ENCODE data around the gene BNC2.

BNC2 gene

GRCh38 chr9:16460696-16461095 is 409.8 kb downstream of the BNC2 start:
- H3K4me1 ChIP-seq (ENCODE audit: control insufficient read depth in 2 of 2, insufficient read depth in 1 of 2, low read depth in 1 of 2, low read length in 2 of 2): peaks cover 9 to 15% of the 10 kb centered on the region in 2 donors
- no peak overlapping the region for H3K23ac ChIP-seq (ENCODE audit: low read depth, low read length, poor library complexity)
- no peak overlapping the region for H3K4me2 ChIP-seq (ENCODE audit: insufficient read depth, low read length, poor library complexity, severe bottlenecking)
- no peak overlapping the region for H3K4me3 ChIP-seq (ENCODE audit: low read length in 2 of 2)
- no peak overlapping the region for H2BK5ac ChIP-seq (ENCODE audit: low read length)
- no peak overlapping the region for H3K4ac ChIP-seq (ENCODE audit: low read length)
- no peak overlapping the region for H3K18ac ChIP-seq (ENCODE audit: low read length)
- no peak overlapping the region for H3K9ac ChIP-seq (ENCODE audit: low read depth, low read length, poor library complexity)
- H3K79me1 ChIP-seq (ENCODE audit: low read depth, low read length): no peaks in the 10 kb centered on the region
- H2BK12ac ChIP-seq (ENCODE audit: low read length): no peak overlapping the region
- DNase-seq (ENCODE audit: low spot score): no peak
- no peak overlapping the region for H3K14ac ChIP-seq (ENCODE audit: low read length)
- WGBS, 2 donors (ENCODE audit: extremely low coverage in 2 of 2, insufficient read length in 2 of 2, insufficient replicate concordance in 1 of 2): no CpG with 5 or more reads among the region's 6 CpGs
- H3K9me3 ChIP-seq (replicated peaks in 1 of 2; ENCODE audit: control insufficient read depth in 2 of 2, insufficient read depth in 1 of 2, low read depth in 1 of 2, low read length in 2 of 2): no peaks in the 10 kb centered on the region
- no peak overlapping the region for H2BK15ac ChIP-seq (ENCODE audit: low read length)
- H4K8ac ChIP-seq (ENCODE audit: low read depth, low read length): no peak overlapping the region
- no peak overlapping the region for H2AK5ac ChIP-seq (ENCODE audit: low read depth, low read length)
- no peaks in the 10 kb centered on the region for H3K36me3 ChIP-seq (replicated peaks in 1 of 2; ENCODE audit: control insufficient read depth in 2 of 2, insufficient read depth in 2 of 2, low read length in 2 of 2)
- H4K91ac ChIP-seq (ENCODE audit: low read depth, low read length, poor library complexity): no peak overlapping the region
- H3K27ac ChIP-seq (replicated peaks; ENCODE audit: low read length): no peak overlapping the region
- no peak overlapping the region for H2BK120ac ChIP-seq (ENCODE audit: low read depth, low read length)
- no peak overlapping the region for H2AFZ ChIP-seq (ENCODE audit: low read length)
- no peaks in the 10 kb centered on the region for H3K27me3 ChIP-seq (ENCODE audit: control insufficient read depth in 3 of 3, insufficient read depth in 3 of 3, low read depth in 1 of 3, low read length in 3 of 3)

- H4K8ac ChIP-seq (ENCODE audit: low read depth, low read length): no peak overlapping the region
- no peak overlapping the region for H3K4me3 ChIP-seq (ENCODE audit: low read length in 2 of 2)
- peaks cover 9 to 15% of the 10 kb centered on the region in 2 donors for H3K4me1 ChIP-seq (ENCODE audit: control insufficient read depth in 2 of 2, insufficient read depth in 1 of 2, low read depth in 1 of 2, low read length in 2 of 2)
- H2BK5ac ChIP-seq (ENCODE audit: low read length): no peak overlapping the region
- H2AFZ ChIP-seq (ENCODE audit: low read length): peak overlapping the region; percentile 49
- no peak overlapping the region for H3K18ac ChIP-seq (ENCODE audit: low read length)
- no peak overlapping the region for H2BK15ac ChIP-seq (ENCODE audit: low read length)
- no peaks in the 10 kb centered on the region for H3K9me3 ChIP-seq (replicated peaks in 1 of 2; ENCODE audit: control insufficient read depth in 2 of 2, insufficient read depth in 1 of 2, low read depth in 1 of 2, low read length in 2 of 2)
- no peaks in the 10 kb centered on the region for H3K36me3 ChIP-seq (replicated peaks in 1 of 2; ENCODE audit: control insufficient read depth in 2 of 2, insufficient read depth in 2 of 2, low read length in 2 of 2)
- no peak overlapping the region for H2BK12ac ChIP-seq (ENCODE audit: low read length)
- no peak overlapping the region for H3K9ac ChIP-seq (ENCODE audit: low read depth, low read length, poor library complexity)
- no peak overlapping the region for H4K91ac ChIP-seq (ENCODE audit: low read depth, low read length, poor library complexity)
- no peak overlapping the region for H3K4ac ChIP-seq (ENCODE audit: low read length)
- H3K79me1 ChIP-seq (ENCODE audit: low read depth, low read length): no peaks in the 10 kb centered on the region
- no peak overlapping the region for H2BK120ac ChIP-seq (ENCODE audit: low read depth, low read length)
- no CpG with 5 or more reads among the region's 6 CpGs for WGBS, 2 donors (ENCODE audit: extremely low coverage in 2 of 2, insufficient read length in 2 of 2, insufficient replicate concordance in 1 of 2)
- no peak overlapping the region for H3K14ac ChIP-seq (ENCODE audit: low read length)
- no peak overlapping the region for H3K23ac ChIP-seq (ENCODE audit: low read depth, low read length, poor library complexity)
- no peak for DNase-seq (ENCODE audit: low spot score)
- no peak overlapping the region for H2AK5ac ChIP-seq (ENCODE audit: low read depth, low read length)
- no peaks in the 10 kb centered on the region for H3K27me3 ChIP-seq (ENCODE audit: control insufficient read depth in 3 of 3, insufficient read depth in 3 of 3, low read depth in 1 of 3, low read length in 3 of 3)
- H3K27ac ChIP-seq (replicated peaks; ENCODE audit: low read length): no peak overlapping the region
- no peak overlapping the region for H3K4me2 ChIP-seq (ENCODE audit: insufficient read depth, low read length, poor library complexity, severe bottlenecking)
Measured at GRCh38 chr9:16459421-16460148, 410.9 kb downstream of the BNC2 start.

GRCh38 chr9:16458696-16459420 is 411.6 kb downstream of the BNC2 start:
- Histone ChIP-seq H3K4me2 (ENCODE audit: insufficient read depth, low read length, poor library complexity, severe bottlenecking) (no peak overlapping the region), H3K4me3 (ENCODE audit: low read length in 2 of 2) (no peak overlapping the region), H4K91ac (ENCODE audit: low read depth, low read length, poor library complexity) (no peak overlapping the region), H3K14ac (ENCODE audit: low read length) (no peak overlapping the region), H3K23ac (ENCODE audit: low read depth, low read length, poor library complexity) (no peak overlapping the region), H2BK5ac (ENCODE audit: low read length) (no peak overlapping the region), H4K8ac (ENCODE audit: low read depth, low read length) (no peak overlapping the region), H2BK120ac (ENCODE audit: low read depth, low read length) (no peak overlapping the region), H3K9ac (ENCODE audit: low read depth, low read length, poor library complexity) (no peak overlapping the region), H3K4ac (ENCODE audit: low read length) (no peak overlapping the region), H3K27ac (replicated peaks; ENCODE audit: low read length) (no peak overlapping the region), H3K9me3 (replicated peaks in 1 of 2; ENCODE audit: control insufficient read depth in 2 of 2, insufficient read depth in 1 of 2, low read depth in 1 of 2, low read length in 2 of 2) (no peaks in the 10 kb centered on the region), H3K4me1 (ENCODE audit: control insufficient read depth in 2 of 2, insufficient read depth in 1 of 2, low read depth in 1 of 2, low read length in 2 of 2) (peaks cover 9 to 15% of the 10 kb centered on the region in 2 donors), H2BK15ac (ENCODE audit: low read length) (no peak overlapping the region), H2BK12ac (ENCODE audit: low read length) (no peak overlapping the region), H2AK5ac (ENCODE audit: low read depth, low read length) (no peak overlapping the region), H3K36me3 (replicated peaks in 1 of 2; ENCODE audit: control insufficient read depth in 2 of 2, insufficient read depth in 2 of 2, low read length in 2 of 2) (no peaks in the 10 kb centered on the region), H3K18ac (ENCODE audit: low read length) (no peak overlapping the region), H3K27me3 (ENCODE audit: control insufficient read depth in 3 of 3, insufficient read depth in 3 of 3, low read depth in 1 of 3, low read length in 3 of 3) (no peaks in the 10 kb centered on the region), H2AFZ (ENCODE audit: low read length) (peak overlapping the region; percentile 49), H3K79me1 (ENCODE audit: low read depth, low read length) (no peaks in the 10 kb centered on the region)
- no CpG with 5 or more reads among the region's 6 CpGs for WGBS, 2 donors (ENCODE audit: extremely low coverage in 2 of 2, insufficient read length in 2 of 2, insufficient replicate concordance in 1 of 2)
- DNase-seq (ENCODE audit: low spot score): no peak

DNA sequence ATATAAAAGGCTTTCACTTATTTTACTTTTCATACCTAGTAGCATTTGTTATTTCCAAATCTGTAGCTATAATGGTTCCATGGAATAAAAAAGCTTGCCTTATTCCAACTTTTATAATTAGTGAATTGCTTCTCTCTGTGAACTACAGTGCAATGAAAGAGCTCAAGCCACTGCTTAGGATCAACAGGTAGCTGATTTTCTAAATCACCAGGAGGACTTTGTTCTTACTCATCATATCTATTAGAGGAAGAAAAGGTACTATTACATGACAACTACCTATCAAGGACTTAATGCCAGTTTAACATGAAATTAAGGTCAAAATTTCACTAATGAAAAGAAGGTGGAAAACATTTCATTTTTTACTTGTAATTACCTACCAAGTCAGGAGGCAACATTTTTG is 414.6 kb downstream of the BNC2 start:
- no peak overlapping the region for H2AFZ ChIP-seq (ENCODE audit: low read length)
- H3K9ac ChIP-seq (ENCODE audit: low read depth, low read length, poor library complexity): no peak overlapping the region
- H3K27me3 ChIP-seq (ENCODE audit: control insufficient read depth in 3 of 3, insufficient read depth in 3 of 3, low read depth in 1 of 3, low read length in 3 of 3): no peaks in the 10 kb centered on the region
- DNase-seq (ENCODE audit: low spot score): no peak
- H3K79me1 ChIP-seq (ENCODE audit: low read depth, low read length): no peaks in the 10 kb centered on the region
- H3K4me1 ChIP-seq (ENCODE audit: control insufficient read depth in 2 of 2, insufficient read depth in 1 of 2, low read depth in 1 of 2, low read length in 2 of 2): peaks cover 6 to 10% of the 10 kb centered on the region in 2 donors
- no peak overlapping the region for H3K4me3 ChIP-seq (ENCODE audit: low read length in 2 of 2)
- no peak overlapping the region for H4K91ac ChIP-seq (ENCODE audit: low read depth, low read length, poor library complexity)
- H3K4me2 ChIP-seq (ENCODE audit: insufficient read depth, low read length, poor library complexity, severe bottlenecking): no peak overlapping the region
- H3K18ac ChIP-seq (ENCODE audit: low read length): no peak overlapping the region
- H2BK15ac ChIP-seq (ENCODE audit: low read length): no peak overlapping the region
- no peaks in the 10 kb centered on the region for H3K36me3 ChIP-seq (replicated peaks in 1 of 2; ENCODE audit: control insufficient read depth in 2 of 2, insufficient read depth in 2 of 2, low read length in 2 of 2)
- no peak overlapping the region for H3K27ac ChIP-seq (replicated peaks; ENCODE audit: low read length)
- H2AK5ac ChIP-seq (ENCODE audit: low read depth, low read length): no peak overlapping the region
- no peak overlapping the region for H2BK120ac ChIP-seq (ENCODE audit: low read depth, low read length)
- no peak overlapping the region for H2BK5ac ChIP-seq (ENCODE audit: low read length)
- H3K4ac ChIP-seq (ENCODE audit: low read length): no peak overlapping the region
- no peak overlapping the region for H4K8ac ChIP-seq (ENCODE audit: low read depth, low read length)
- no peak overlapping the region for H2BK12ac ChIP-seq (ENCODE audit: low read length)
- no peak overlapping the region for H3K14ac ChIP-seq (ENCODE audit: low read length)
- no peak overlapping the region for H3K23ac ChIP-seq (ENCODE audit: low read depth, low read length, poor library complexity)
- no peaks in the 10 kb centered on the region for H3K9me3 ChIP-seq (replicated peaks in 1 of 2; ENCODE audit: control insufficient read depth in 2 of 2, insufficient read depth in 1 of 2, low read depth in 1 of 2, low read length in 2 of 2)
